ENCODE measurements around the gene NME7.

GRCh38 chr1:169295425-169295824 lies 72.2 kb downstream of the NME7 start:
- TF ChIP-seq CTCF (IDR thresholded peaks at IDR 0.05) = no peak
- TF ChIP-seq POLR2AphosphoS5 (IDR thresholded peaks at IDR 0.05) = no peak
- no peak for TF ChIP-seq POLR2A (IDR thresholded peaks at IDR 0.05)
- TF ChIP-seq EP300 (IDR thresholded peaks at IDR 0.05; ENCODE audit: low read depth) = no peak
